ENCODE measurements around the gene SPATA32.

Gene SPATA32

DNA sequence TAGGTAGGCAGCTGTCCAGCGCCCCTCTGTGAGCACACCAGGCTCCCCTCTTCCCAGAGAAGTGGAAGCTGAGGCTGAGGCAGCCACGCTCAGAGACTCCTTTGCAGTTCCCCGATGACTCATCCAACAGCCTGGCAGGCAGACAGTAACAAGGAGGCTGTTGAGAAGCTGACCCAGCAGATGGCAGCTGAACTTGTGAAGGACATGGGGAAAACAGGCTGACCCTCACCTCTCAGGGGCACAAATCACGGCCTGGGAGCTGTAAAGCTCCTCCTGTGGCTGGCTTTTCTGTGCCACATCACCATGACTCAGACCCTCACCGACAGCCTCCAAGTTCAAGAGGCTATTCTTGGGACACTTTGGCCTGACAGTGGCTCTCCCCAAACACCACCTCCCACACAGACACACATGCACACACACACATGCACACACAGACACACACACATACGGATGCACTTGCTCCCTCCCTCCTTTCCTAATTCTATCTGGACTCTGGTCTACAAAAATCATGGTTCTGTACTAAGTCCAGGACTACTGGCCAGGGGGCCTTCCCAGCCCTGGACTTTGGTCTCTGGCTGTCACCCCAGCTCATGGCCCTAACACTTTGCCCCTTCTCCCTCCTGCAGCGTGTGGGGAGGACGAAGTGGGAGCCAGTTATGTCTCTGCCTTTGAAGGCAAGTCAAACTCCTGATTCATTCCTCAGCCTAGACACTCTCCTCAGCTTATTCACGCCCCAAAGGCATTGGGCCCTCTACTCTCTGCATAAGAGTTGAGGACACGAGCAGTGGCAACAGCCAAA, 31.7 kb upstream of the SPATA32 start:
- DNase-seq, result no peak

- DNase-seq, result no peak
These were observed 31.0 kb upstream of the SPATA32 start for GRCh38 chr17:45292696-45293412.

DNA sequence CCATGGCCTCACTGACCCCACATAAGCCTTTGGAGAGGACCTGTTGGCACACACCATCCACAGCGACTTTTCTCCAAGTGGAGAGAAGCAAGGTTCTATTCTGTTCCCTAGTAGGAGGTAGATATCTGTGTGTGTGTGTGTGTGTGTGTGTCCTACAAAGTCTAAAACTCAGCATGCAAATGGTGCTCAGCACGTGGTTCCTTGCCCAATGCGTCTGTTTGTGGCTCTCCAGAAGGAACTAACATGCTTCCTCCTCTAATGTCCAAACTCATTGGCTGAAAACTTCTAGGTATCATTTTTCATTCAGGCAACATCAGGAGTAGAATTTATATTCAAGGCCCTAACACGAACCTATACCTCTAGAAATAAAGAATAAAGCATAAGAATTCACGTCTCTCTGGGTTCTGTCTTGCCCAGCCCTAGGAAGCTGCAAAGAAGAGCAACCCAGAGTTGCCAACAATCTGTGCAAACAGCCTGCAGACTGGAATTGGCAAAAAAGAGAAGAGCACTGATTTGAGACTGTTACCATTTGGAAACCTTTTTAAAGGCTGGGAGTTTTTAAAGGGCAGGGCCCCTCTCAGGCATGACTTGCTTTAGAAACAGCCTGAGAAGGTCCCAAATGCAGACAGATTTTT, 29.4 kb upstream of the SPATA32 start:
- no peak for DNase-seq

DNA sequence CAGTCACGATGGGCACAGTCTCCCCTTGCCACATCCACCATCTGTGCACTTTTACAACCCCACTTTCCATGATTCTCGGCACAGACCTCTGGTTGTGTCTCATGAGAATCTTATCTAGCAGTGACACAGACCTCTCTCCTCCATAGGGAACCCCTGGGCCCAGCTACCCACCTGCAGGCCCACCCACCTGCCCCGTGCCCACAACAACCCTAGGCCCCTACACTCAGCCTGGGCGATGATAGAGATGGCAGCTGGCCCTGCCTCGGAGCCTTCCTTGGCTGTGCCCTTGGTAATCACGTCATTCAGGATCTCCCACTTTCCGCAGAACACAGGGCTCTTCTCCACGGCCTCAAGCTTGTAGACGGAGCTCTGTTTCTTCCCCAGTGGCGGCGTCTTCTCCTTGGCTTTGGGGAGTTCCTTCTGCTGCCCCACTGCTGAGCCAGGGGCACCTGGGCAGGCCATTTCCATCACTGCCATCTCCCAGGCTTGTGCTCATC, 28.4 kb upstream of the SPATA32 start:
- no peak for DNase-seq

- DNase-seq, result no peak
These were observed 27.7 kb upstream of the SPATA32 start for GRCh38 chr17:45289301-45290268.

- DNase-seq, result no peak
These were observed 26.9 kb upstream of the SPATA32 start for GRCh38 chr17:45288825-45289224.

DNA sequence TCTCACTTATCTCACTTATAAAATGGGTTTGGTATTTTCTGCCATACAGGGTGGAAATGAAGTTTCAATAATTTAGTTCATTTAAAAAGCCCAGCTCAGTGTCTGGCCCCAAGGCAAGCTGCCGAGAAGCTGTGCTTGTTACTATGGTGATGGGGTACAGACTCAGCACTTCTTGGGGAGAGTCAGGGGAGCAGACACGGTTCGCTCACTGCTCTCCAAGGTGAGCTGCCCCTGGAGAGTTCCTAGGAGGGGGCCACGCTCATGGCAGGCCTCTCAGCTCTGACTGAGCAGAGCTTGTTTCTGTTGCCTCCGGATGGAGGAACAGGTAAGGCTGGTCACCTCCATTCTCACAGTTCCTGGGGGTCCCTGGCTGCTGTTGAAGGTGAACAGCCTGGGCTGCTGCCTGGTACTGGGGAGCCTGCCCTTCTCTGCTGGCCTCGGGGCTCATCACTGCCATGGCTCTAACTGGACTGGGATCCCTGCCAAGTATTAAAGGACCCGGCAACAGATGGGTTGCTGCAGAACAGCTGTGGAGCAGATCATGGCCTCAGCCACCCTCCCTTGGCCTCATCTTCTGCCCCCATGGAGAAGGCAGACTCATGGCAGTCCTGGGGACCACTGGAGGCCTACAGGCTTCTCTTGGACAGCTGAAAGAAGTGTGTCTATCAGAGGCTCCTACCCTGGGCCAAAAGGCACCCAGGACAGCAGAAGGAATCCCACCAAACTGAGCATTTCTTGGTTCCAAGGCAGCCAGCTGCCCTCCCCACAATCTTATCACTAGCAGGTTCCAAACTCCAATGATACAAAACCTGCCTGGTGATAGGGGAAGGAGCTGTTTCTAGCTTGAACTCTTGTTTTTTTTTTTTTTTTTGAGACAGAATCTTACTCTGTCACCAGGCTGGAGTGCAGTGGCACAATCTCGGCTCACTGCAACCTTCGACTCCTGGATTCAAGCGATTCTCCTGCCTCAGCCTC, 25.9 kb upstream of the SPATA32 start:
- no peak for DNase-seq

- DNase-seq, result no peak
These were observed 24.4 kb upstream of the SPATA32 start for GRCh38 chr17:45286286-45286685.

DNA sequence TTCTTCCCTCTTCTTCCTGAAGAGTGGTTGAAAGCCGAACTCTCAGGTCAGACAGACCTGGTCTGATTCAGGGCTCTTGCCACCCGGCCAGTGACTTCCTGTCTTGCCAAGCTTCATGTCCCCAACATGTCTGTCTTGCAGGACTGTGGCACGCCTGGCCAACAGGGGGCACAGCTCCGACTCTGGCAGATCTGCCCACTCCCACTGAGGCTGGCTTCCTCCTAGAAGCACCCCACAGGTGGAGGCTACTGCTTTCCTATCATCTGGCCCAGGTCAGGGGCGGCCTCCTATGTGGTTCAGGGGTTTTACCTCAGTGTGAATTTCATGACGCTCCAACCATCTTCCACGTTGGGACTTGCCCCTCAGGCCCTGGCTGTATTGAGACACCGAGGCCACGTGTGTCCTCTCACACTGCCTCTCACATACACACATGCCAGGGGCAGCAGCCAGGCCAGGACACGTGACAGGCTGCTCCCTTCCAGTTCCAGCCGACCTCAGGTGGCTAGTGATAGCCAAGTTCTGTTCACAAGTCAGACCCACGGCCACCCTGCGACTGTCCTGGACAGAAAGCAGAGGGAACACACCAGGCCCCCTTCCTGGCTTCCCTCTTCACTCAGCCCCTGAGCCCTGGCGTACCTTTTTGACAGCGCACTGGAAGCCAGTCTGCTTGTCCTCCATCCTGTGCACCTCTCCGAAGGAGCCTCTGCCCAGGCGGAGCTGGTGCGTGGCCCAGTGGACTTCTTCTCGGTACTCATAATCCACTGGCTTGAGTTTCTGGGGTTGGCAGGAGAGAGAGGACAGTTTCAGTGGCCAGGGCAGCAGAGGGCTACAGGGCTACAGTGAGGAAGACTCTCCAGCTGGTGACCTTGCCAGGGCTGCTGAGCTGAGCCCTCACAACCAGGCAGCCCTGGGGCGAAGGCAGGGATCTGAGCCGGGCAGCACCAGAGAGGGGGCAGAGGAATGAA, 22.6 kb upstream of the SPATA32 start:
- peak; percentile 60 for DNase-seq

DNA sequence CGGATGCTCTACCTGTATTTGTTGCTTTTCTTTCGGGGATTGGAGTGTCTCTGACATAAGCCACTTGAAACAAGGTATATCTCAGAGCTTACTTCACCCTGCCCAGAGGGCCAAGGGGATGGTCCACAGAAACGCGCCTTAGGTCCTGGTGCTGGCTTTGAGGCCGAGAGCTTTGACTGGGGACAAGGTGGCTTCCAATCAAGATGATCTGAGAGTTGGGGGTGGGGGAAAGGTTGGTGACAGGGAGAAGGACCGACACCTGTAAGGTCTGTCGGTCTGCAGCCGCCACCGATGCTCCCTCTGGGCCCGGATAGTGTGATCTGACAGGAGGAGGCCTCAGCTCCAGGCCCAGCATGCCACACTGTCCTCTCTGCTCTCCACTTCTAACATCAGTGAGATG, 21.8 kb upstream of the SPATA32 start:
- DNase-seq, result no peak

- DNase-seq, result no peak
These were observed 21.1 kb upstream of the SPATA32 start for GRCh38 chr17:45282683-45283644.

DNA sequence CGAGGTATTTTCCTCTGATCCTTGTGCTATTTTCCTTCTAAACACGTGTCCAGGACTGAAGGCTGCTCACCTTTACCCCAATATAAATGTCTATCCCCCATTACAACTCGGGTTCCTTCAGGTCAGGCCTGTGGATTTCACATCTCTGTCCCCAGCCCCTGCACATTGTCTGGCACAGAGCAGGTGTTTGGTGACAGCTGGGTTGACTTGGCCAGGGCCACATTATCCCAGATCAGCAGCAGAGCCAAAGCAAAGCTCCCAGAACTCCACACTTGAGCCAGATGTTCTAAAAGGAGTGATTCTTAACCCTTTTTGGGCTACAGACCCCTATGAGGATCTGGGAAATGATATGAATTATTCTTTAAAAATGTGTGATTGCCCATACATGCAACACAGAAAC, 18.0 kb upstream of the SPATA32 start:
- no peak for DNase-seq

DNA sequence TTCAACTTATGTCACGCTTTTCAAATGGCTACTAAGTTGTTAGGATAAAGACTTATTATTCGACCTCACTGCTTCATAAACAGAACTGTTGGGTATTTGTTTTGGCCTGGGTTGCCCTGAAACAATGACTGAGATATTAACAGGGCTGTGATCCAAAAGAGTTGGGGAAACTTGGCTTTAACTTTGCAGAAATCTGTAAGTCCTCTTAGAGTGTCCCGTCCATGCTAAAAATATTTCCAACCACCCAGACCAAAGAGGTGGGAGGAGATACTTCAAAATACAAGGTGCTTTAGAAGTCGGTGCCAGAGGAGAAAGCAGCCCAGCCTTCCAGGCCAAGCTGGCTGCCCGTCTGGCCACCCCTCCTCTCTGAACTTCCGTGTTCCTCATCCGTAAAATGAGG, 16.1 kb upstream of the SPATA32 start:
- no peak for DNase-seq

DNA sequence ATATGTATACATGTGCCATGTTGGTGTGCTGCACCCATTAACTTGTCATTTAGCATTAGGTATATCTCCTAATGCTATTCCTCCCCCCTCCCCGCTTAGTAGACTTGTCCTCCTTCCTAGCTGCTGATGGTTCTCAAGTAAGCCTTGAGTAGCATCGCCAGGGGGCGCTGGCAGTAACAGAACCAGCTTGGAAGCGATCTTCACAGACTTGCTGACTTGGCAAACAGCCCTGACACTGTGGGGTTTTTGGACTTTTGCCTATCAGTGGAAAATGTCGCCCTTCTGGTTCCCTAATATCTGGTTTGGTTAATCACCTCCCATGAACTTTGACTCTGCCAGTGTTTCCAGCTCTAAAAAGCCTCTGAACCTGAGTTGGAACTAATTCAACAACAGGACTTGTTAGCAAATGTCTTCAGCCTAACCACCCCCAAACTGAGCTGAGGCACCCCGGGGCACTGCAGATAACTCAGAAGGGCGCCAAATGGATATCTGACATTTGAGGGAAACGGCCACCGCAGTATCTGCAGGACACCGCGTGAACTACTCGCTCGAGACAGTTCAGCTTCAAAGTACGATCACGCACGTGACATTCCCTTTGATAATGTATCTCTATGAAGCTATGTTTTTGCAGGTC, 15.4 kb upstream of the SPATA32 start:
- DNase-seq, result peak; percentile 92

DNA sequence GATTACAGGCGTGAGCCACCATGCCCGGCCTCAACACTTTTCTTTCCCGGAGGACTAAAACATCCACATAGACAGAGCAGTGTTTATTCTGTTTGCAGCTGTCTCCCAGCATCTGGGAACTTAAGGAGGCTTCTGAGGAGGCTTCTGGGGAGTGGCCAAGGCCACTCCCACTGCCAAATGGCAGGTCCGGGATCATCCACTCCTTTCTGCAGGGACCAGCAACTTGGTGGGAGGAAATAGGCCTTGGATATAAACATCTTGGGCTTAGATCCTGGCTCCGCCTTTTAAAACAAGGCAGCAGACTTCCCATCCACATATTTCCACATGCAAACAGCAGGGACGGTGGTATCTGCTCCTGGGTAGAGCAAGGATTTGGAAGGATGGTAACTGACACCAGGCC, 14.1 kb upstream of the SPATA32 start:
- no peak for DNase-seq

DNA sequence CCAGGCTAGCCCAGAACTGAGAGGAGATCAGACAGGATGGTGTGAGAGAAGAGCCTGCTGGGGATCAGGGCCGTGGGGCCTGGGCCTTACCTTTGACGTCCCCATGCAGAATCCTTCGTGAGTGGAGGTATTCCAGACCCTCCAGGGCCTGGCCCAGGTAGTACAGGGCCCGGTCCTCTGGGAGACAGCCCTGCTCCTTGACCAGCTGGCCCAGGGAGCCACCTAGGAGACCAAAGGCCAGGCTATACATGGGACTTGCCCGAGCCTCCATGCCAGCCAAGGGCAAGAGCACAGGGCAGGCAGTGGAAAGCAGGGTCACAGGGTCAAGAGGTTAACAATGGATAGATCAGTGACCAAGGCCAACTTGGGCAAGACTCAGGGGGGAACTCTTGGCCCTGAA, 12.1 kb upstream of the SPATA32 start:
- no peak for DNase-seq

DNA sequence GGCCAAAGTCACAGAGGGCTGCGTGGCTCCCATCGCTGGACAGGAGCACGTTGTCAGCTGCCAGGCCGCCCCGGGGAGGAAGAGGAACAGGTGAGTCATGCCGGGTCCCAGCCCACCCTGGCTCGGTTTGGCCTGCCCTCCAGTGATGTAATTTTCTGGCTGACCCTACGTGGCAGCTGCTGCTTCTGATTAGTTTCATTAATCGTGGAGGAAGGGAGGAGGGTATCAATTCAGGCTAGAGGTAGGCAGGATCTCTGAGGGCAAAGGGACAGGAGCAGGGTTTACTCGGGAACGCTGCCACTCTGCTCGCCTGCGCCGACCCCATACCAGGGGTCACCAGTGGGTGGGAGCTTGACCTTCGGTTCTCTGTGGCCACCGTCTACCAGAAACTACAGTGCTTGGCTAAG, 11.7 kb upstream of the SPATA32 start:
- DNase-seq, result no peak

DNA sequence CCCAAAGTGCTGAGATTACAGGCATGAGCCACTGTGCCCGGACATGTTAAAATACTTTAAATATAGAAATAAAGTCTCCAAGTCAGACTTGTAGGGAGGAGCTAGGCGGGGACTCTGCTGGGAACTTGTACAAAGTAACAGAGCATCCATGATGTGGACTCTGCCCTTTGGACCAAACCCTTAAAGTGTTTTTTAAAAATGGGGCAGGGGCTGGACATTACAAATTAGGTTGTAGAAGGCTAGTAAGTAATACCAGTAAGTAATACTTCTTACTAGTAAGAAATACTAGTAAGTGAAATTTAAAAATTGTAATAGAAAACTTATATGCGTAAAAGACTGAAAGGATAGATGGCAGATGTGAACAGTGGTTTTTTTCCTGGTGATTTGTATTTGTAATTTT, 9.7 kb upstream of the SPATA32 start:
- no peak for DNase-seq
